ENCODE measurements around the gene EPHB2. TPM values are rescaled to one million over a fixed set of nuclear protein-coding genes. Genes with fewer than 3 reads are reported as not detected.

The EPHB2 gene
- total and polyA plus RNA-seq, 7 donors = 1.2 to 38.6 (median 3.0) TPM

DNA sequence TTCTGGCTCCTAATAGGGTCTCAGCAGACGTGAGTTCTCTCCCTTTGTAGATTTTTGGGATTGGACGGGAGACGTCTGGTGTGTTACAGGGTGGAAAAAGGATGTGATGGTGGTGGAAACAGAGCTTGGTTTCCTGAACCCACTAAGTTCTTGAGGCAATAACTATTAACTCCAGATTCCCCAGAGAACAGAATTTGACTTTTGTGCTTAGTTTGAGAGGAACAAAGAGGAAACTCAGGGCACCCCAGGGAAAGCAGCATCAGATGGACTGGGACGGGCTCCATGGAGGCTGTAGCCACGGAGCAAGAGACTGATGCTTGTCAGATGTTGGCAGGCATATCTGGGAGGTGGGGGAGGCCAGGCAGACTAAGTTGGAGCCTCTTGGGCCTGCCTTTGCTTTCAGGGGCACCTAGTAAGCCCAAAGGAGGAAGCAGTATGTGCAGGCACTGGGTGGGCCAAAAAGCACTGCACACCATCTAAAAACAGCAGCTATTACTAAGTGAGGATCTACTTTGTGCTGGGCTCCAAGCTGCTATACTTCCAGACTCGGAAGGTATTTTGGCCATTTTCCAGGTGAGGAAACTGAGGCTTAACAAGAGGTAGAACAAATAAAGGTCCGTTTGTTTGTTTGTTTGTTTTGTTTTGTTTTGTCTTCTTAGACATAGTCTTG is 66.9 kb downstream of the EPHB2 start:
- H3K36me3 ChIP-seq = no peaks in the 10 kb centered on the region
- H3K4me3 ChIP-seq = no peak overlapping the region
- no peak for DNase-seq
- intact Hi-C loops (cut with DNase I) = no loop called here
- no peaks in the 10 kb centered on the region for H3K27me3 ChIP-seq
- H3K9me3 ChIP-seq = no peaks in the 10 kb centered on the region
- H3K27ac ChIP-seq = no peak overlapping the region
- peaks cover 0 to 54% (median 37%) of the 10 kb centered on the region in 4 donors for H3K4me1 ChIP-seq
- 64 to 65% methylated on average over 7 of the region's 7 CpGs for WGBS, 2 donors
- TF ChIP-seq EP300 (IDR thresholded peaks at IDR 0.05) = no peak
- TF ChIP-seq POLR2A (IDR thresholded peaks at IDR 0.05) = no peak
- TF ChIP-seq CTCF (IDR thresholded peaks at IDR 0.05) = no peak
- TF ChIP-seq POLR2AphosphoS5 (IDR thresholded peaks at IDR 0.05) = no peak

DNA sequence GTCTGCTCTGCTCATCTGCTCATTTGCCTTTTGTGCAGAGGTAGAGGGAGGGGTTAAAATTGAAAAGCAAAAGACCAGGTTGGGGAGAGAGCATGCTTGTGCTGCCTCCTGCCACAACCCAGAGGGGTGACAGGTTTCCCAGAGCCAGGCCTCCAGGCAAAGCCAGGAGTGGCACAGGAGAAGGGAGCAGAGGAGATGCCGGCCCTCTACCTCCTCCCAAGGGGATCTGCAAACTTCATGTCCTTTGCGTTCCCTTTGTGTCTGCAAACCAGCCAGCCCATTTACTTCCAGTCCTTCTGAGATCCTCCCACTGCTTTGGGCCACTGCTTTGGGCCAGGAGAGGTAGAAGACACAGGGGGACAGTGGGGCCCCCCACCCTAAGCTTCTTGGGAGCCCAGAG is 67.8 kb downstream of the EPHB2 start:
- Histone ChIP-seq H3K4me3 (no peak overlapping the region), H3K27ac (peak overlapping the region in 3 of 4 donors; percentile 51 to 62 (median 57)), H3K4me1 (peaks cover 0 to 54% (median 36%) of the 10 kb centered on the region in 4 donors), H3K36me3 (no peaks in the 10 kb centered on the region), H3K27me3 (no peaks in the 10 kb centered on the region), H3K9me3 (no peaks in the 10 kb centered on the region)
- TF ChIP-seq POLR2A (IDR thresholded peaks at IDR 0.05) = no peak
- TF ChIP-seq CTCF (IDR thresholded peaks at IDR 0.05) = no peak
- no peak for TF ChIP-seq POLR2AphosphoS5 (IDR thresholded peaks at IDR 0.05)
- no peak for TF ChIP-seq EP300 (IDR thresholded peaks at IDR 0.05)
- no peak for DNase-seq
- 69 to 74% methylated on average over 2 of the region's 2 CpGs for WGBS, 2 donors
- intact Hi-C loops (cut with DNase I) = no loop called here

DNA sequence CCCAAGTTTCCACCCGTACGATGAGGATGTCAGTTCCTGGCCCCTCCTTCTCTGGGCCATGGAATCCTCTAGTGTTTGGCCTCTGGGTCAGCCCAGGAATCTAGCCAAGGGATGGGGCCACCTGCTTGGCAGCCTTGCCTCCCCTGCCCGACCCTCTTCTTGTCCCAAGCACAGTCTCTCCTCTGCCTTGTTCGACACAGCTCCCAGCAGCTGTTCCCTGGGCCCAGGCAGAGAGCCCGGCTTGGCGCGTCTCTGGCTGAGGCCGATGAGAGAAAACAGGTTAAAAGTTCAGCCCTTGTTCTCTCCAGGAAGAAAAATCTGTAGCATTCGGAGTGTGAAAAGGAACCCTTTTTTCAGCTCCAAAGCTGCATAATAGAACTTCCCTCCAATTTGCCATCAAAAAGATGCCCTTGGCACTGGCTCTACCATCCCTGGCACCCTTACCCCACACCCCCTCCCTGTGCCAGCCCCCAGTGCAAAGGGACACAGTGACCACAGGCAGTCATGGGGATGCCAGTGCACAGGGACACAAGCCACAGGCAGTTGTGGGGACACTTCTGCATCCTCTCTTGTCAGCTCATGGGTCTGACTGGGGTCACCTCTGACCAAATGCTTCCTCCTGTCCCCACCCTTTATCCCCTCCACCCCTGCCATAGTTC is 68.4 kb downstream of the EPHB2 start:
- no peak for TF ChIP-seq POLR2A (IDR thresholded peaks at IDR 0.05)
- TF ChIP-seq CTCF (IDR thresholded peaks at IDR 0.05) = no peak
- no peak for TF ChIP-seq EP300 (IDR thresholded peaks at IDR 0.05)
- TF ChIP-seq POLR2AphosphoS5 (IDR thresholded peaks at IDR 0.05) = peak in 1 of 4 donors; percentile 12
- Histone ChIP-seq H3K4me1 (peaks cover 0 to 48% (median 30%) of the 10 kb centered on the region in 4 donors), H3K36me3 (no peaks in the 10 kb centered on the region), H3K27ac (peak overlapping the region in 3 of 4 donors; percentile 51 to 62 (median 57)), H3K27me3 (no peaks in the 10 kb centered on the region), H3K9me3 (no peaks in the 10 kb centered on the region), H3K4me3 (no peak overlapping the region)
- no peak for DNase-seq
- WGBS, 2 donors = 48 to 60% methylated on average over 9 of the region's 9 CpGs
- intact Hi-C loops (cut with DNase I) = no loop called here

DNA sequence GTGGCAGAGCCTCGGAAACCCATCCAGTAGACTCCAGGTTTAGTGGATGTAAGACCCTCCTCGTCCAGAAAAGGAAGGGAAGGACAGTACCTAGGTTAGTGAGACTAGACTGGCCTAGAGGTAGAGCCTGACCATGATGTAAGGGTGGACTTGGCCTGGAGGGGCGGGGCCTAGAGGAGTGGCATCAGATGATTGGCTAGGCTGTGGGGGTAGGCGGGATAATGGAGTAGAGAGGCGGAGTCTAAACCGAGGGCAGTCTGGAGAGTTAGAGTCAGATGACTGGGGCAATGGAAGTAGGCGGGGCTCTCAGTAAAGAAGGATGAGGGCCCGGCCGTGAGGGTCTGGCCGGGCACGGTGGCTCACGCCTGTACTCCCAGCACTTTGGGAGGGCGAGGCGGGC is 70.1 kb downstream of the EPHB2 start:
- TF ChIP-seq CTCF (IDR thresholded peaks at IDR 0.05) (no peak), POLR2AphosphoS5 (IDR thresholded peaks at IDR 0.05) (no peak), POLR2A (IDR thresholded peaks at IDR 0.05) (no peak), EP300 (IDR thresholded peaks at IDR 0.05) (no peak)
- H3K4me1 ChIP-seq = peaks cover 0 to 31% (median 17%) of the 10 kb centered on the region in 4 donors
- H3K9me3 ChIP-seq = no peaks in the 10 kb centered on the region
- DNase-seq = no peak
- WGBS, 2 donors = 81 to 85% methylated on average over 14 of the region's 14 CpGs
- no peaks in the 10 kb centered on the region for H3K36me3 ChIP-seq
- H3K27ac ChIP-seq = no peak overlapping the region
- intact Hi-C loops (cut with DNase I) = no loop called here
- H3K27me3 ChIP-seq = no peaks in the 10 kb centered on the region
- H3K4me3 ChIP-seq = no peak overlapping the region

All from sigmoid colon (tissue), 7 donors.